A549 treated with CORT108297 at 1 μM for 4 hours (cell line): Measurements from ENCODE around the gene CYB5D1. TPM values are rescaled to one million over a fixed set of nuclear protein-coding genes. Genes with fewer than 3 reads are reported as not detected.

ENCODE experiments used
- total RNA-seq: library from RNA; stranded (reverse); fragments of 200-300 nt; extraction: Qiagen RNA extraction; gene quantifications from 5 replicates; pipeline ENCODE4 v1.2.3, GENCODE V29; 2022

Gene CYB5D1, protein sequence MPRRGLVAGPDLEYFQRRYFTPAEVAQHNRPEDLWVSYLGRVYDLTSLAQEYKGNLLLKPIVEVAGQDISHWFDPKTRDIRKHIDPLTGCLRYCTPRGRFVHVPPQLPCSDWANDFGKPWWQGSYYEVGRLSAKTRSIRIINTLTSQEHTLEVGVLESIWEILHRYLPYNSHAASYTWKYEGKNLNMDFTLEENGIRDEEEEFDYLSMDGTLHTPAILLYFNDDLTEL
- total RNA-seq, result 20.3 to 23.4 TPM (median 21.5 TPM) in 5 replicates

DNA sequence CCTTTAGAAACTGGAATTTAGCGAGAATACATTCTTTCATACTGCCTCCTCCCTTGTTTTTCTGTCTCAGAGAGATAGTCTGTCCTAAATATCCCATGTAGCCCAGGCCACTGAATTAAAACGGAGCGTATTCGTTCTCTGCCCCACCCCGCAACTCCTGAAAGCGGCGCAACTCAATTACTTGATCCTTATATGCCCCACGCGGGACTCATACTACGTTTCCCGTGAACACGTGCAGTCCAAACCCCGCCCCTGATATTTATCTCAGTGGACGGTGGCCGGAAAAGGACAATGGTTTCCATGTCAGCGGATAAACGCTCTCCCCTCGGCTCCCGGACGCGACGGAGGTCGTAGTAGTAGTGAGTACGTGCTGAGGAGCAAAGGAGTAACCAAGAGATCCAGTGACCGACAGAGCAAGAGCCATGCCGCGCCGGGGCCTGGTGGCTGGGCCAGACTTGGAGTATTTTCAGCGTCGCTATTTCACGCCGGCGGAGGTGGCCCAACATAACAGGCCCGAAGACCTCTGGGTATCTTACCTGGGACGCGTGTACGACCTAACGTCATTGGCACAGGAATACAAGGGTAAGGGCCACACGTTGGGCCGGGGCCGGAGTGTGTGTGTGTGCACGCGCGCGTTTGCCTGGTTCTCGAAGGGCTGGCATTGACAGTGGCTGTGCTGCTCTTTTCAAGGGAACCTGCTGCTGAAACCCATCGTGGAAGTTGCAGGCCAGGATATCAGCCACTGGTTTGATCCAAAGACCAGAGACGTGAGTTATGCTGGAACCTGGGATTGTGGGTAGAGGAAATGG, at the start of gene CYB5D1:
CYB5D1 (plus strand) TSS at position 291 of the 809 bp plus-strand sequence; CDS start at position 423, 132 bp downstream.

DNA sequence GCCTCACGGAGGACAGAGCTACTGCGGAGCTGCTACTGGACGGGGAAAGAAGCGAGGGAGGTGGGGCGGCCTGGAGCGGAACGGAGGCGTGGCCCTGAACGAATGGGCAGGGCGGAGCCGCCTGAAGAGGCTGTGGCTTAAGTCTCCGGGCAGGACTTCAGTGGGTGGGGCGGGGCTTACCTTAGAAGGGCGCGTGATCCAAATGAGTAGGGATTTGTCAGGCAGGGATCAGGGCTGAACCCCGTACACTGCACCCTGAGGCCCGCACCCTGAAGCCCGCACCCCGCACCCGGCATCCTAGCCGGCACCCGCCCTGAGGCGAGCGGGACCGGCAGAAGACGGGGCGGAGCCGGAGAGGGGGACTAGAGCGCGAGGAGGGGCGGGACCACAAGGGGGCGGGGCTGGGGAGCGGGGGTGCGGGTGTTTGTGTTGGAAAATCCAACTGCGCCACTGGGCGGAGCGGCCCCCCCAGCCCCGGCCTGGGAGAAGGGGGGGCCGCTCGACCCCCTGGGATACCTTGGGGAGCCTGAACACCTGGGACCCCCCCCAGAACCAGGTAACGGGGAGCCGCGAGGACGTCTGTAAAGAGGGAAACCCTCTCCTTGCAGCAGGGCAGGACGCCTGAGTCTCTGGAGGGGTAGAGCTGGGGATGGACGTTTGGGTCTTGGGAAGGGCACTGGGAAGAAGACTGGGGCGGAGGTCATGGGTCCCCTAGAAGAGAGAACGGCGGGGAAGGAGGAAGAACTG, 23.8 kb upstream of the CYB5D1 start, which contains the start of gene KDM6B:
KDM6B (plus strand) TSS at position 423 of the 747 bp plus-strand sequence. CDS start 11,338 bp downstream, outside the sequence.

DNA sequence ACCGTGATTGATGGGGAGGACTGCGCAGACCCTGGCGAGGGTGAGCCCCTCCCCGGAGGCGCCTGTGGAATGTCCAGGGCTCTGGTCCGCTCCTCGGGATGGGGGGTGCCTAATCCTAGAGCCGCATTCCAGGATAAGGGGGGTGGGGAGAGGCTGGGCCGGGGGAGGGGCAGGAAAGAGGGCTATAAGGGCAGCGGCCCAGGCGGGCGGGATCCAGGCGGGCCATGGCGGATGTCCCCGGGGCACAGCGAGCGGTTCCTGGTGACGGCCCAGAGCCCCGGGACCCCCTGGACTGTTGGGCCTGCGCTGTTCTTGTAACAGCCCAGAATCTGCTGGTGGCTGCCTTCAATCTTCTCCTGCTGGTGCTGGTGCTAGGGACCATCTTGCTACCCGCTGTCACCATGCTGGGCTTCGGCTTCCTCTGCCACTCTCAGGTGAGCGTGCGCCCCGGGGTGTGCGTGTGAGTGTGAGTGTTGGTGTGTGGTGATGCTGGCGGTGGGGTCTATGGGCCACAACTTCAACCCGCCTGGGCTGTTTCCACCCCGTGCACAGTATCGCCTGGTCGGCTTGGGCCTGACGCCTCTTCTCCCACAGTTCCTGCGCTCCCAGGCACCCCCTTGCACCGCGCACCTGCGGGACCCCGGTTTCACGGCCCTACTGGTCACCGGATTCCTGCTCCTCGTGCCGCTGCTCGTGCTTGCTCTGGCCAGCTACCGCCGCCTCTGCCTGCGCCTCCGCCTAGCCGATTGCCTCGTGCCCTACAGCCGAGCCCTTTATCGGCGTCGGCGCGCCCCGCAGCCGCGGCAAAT, 2.7 kb upstream of the CYB5D1 start, which contains the start of gene TMEM88:
TMEM88 (plus strand) TSS at position 216 of the 809 bp plus-strand sequence; CDS start at position 225, 9 bp downstream.

DNA sequence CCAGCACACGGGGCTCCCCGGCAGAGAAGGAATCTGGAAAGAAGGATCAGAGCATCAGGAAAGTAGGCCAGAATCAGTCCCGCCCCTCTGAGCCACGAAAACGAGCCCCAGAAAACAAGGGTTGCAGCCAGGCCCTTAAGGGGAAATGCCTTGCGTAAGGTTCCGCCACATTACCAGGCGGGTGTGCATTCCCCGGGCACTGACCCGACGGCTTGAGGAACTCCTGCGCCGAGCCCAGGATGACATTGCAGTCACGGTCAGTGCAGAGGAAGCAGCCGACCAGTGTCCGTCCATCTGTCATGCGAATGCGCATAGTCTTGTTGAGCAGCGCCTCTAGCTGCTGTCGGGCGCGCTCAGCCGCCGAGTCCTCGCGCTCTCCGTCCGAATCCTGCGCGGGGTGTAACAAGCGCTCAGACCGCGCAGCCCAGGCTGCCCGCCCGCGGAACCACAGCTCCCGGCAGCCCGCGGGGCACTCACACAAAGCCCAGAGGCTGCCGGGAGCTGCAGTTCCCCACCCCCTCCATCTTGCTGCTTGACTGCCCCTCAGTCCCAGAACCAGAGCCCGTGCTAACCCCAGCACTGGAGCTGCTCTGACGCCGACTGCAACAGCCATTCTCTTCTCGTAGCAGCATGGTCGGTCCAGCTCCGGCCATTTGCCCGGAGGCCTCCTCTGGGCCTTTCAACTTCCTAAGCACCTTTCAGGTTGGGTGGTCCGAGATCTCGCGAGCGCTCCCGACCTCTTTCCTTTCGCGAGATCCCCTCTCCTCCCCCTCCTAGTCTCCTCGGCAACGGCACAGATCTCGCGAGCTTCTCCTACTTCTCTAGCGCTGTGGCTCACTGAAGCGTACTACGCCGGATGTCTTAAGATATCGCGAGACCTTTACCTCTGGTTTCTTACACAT, 741 bp upstream of the CYB5D1 start, which contains the start of gene NAA38:
NAA38 (minus strand) TSS at position 749 of the 902 bp plus-strand sequence; CDS start at position 653, 96 bp downstream.

DNA sequence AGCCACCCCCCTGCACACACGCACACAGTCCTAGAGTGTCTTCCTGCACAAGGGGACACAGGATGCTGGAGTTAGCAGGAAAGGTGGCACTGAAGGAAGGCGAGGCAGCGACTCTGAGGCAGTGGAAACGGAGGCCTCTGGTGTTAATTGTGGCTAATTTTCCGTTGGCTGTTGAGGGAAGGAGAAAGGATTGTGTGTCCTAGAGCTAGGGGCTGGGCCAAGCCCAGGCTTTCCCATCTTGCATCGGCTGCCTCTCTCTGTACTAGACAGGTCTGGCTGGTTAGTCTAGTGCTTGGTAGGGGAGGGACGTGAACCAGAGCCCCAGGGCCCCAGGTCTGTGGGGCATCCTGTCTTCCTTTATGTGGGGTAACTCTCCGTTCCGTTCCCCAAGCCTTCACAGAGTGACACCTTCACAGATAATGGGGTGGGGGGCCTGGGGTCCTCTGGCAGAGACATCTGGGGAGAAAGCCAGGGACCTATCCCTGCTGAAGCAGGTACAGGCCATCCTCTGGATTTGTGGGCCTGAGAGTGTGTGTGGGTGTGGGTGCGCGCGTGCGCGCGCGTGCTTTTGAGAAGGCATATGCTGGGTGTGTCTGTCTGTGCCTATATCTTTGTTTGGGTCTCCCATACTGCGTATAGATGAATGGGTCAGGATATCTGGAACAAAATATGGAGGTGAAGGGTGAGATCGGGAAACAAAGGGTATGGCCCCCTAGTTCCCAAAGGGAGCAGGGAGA, 30.5 kb downstream of the CYB5D1 start, which contains the start of gene CHD3:
CHD3 (plus strand) TSS at position 606 of the 737 bp plus-strand sequence. CDS start 212 bp downstream, outside the sequence.

Other genes with a start within 250 kb of the CYB5D1 start
- 51.9 to 64.2 TPM (median 60.4 TPM) in 5 replicates for gene FXR2, start 243.1 kb upstream of the CYB5D1 start, total RNA-seq
- 64.3 to 90.5 TPM (median 85.4 TPM) in 5 replicates for gene SAT2, start 230.2 kb upstream of the CYB5D1 start, total RNA-seq
- gene SHBG, start 227.9 kb upstream of the CYB5D1 start, total RNA-seq, result 0.35 to 1.0 TPM (median 0.66 TPM) in 5 replicates
- gene ATP1B2, start 207.1 kb upstream of the CYB5D1 start, total RNA-seq, result 0.14 to 0.40 TPM (median 0.21 TPM) in 5 replicates
- gene TP53, start 170.5 kb upstream of the CYB5D1 start, total RNA-seq, result 49.0 to 53.9 TPM (median 51.0 TPM) in 5 replicates
- 33.2 to 50.4 TPM (median 45.9 TPM) in 5 replicates for gene WRAP53, start 169.5 kb upstream of the CYB5D1 start, total RNA-seq
- gene EFNB3, start 152.8 kb upstream of the CYB5D1 start, total RNA-seq, result 1.1 to 1.6 TPM (median 1.5 TPM) in 5 replicates
- gene DNAH2, start 140.3 kb upstream of the CYB5D1 start, total RNA-seq, result 0.01 to 0.05 TPM (median 0.01 TPM) in 3 of 5 replicates, not detected in the others
- gene KDM6B, start 23.8 kb upstream of the CYB5D1 start, total RNA-seq, result 14.0 to 19.7 TPM (median 16.6 TPM) in 5 replicates
- 0.27 to 1.9 TPM (median 0.92 TPM) in 5 replicates for gene TMEM88, start 2.9 kb upstream of the CYB5D1 start, total RNA-seq
- 178 to 250 TPM (median 228 TPM) in 5 replicates for gene NAA38, start 444 bp upstream of the CYB5D1 start, total RNA-seq
- 58.9 to 70.4 TPM (median 63.8 TPM) in 5 replicates for gene CHD3, start 30.8 kb downstream of the CYB5D1 start, total RNA-seq
- gene RNF227, start 58.3 kb downstream of the CYB5D1 start, total RNA-seq, result 1.2 to 1.9 TPM (median 1.5 TPM) in 5 replicates
- 1.7 to 3.1 TPM (median 2.6 TPM) in 5 replicates for gene KCNAB3, start 71.9 kb downstream of the CYB5D1 start, total RNA-seq
- gene TRAPPC1, start 73.9 kb downstream of the CYB5D1 start, total RNA-seq, result 298 to 343 TPM (median 309 TPM) in 5 replicates
- 32.1 to 47.2 TPM (median 42.7 TPM) in 5 replicates for gene CNTROB, start 74.2 kb downstream of the CYB5D1 start, total RNA-seq
- gene GUCY2D, start 144.6 kb downstream of the CYB5D1 start, total RNA-seq, result 0.07 to 0.40 TPM (median 0.11 TPM) in 4 of 5 replicates, not detected in the other
- gene ALOX15B, start 181.1 kb downstream of the CYB5D1 start, total RNA-seq, result 0.03 to 0.05 TPM (median 0.04 TPM) in 3 of 5 replicates, not detected in the others
- gene ALOX12B, start 229.7 kb downstream of the CYB5D1 start, total RNA-seq, result 1.3 to 2.1 TPM (median 1.6 TPM) in 5 replicates